H1 (cell line): ENCODE results near the gene CSF3R. TPM values are rescaled to one million over a fixed set of nuclear protein-coding genes. Genes with fewer than 3 reads are reported as not detected.

Experiments
- CTCF ChIA-PET: fragments of 300-600 bp; sonication (Branson Sonifier 250); formaldehyde crosslinking; loops from one replicate; lab custom pipeline; 2021; ENCODE audit not compliant: partially characterized antibody; lab: Charles Lee
- POLR2A ChIA-PET: fragments of 300-600 bp; sonication (Branson Sonifier 250); formaldehyde crosslinking; loops from one replicate; lab custom pipeline; 2021; ENCODE audit warnings: inconsistent platforms; ENCODE audit not compliant: partially characterized antibody; lab: Charles Lee
- DNase-seq, 2 experiments: peaks; one replicate each; pipeline versions ENCODE4 v3.0.0 to v3.0.0-alpha.2; 2010 to 2022; ENCODE audit warnings: low spot score in 2 of 2, low read depth in 1 of 2, mixed read lengths in 1 of 2
- FAIRE-seq: peaks from 2 replicates; lab custom pipeline; 2011; peaks lifted over from hg19 to GRCh38; lab: Jason Lieb, UNC
- H2AFZ ChIP-seq: 2 replicates; pipeline ENCODE4 v1.8.1; 2012; ENCODE audit warnings: low read length, inconsistent platforms
- H2AK5ac ChIP-seq: 2 replicates; pipeline ENCODE4 v1.6.1; 2013; ENCODE audit warnings: low read depth, low read length
- H2BK120ac ChIP-seq: replicated peaks from 2 replicates; pipeline ENCODE3; 2013; ENCODE audit warnings: low read depth, low read length, inconsistent platforms
- H2BK12ac ChIP-seq: 2 replicates; pipeline ENCODE4 v1.6.1; 2013; ENCODE audit warnings: low read depth, low read length
- H2BK15ac ChIP-seq: 2 replicates; pipeline ENCODE4 v1.6.1; 2013; ENCODE audit warnings: low read length
- H2BK20ac ChIP-seq: 2 replicates; pipeline ENCODE4 v1.6.1; 2013; ENCODE audit warnings: low read length
- H2BK5ac ChIP-seq: 2 replicates; pipeline ENCODE4 v1.6.1; 2013; ENCODE audit warnings: low read depth, low read length
- H3K14ac ChIP-seq: 2 replicates; pipeline ENCODE4 v1.6.1; 2013; ENCODE audit warnings: inconsistent platforms; ENCODE audit not compliant: insufficient read length
- H3K18ac ChIP-seq: 2 replicates; pipeline ENCODE4 v1.6.1; 2013; ENCODE audit warnings: low read length; ENCODE audit errors: extremely low read depth
- H3K23ac ChIP-seq: 2 replicates; pipeline ENCODE4 v1.6.1; 2013; ENCODE audit warnings: inconsistent platforms; ENCODE audit not compliant: insufficient read length
- H3K23me2 ChIP-seq: 2 replicates; pipeline ENCODE4 v1.6.1; 2013; ENCODE audit warnings: low read depth, low read length
- H3K27ac ChIP-seq: 2 replicates; pipeline ENCODE4 v1.6.1; 2011; ENCODE audit warnings: low read depth, low read length, inconsistent platforms
- H3K27me3 ChIP-seq, 4 experiments: replicated peaks in 1 of 4; 1 replicate in 1 of 4; 2 replicates in 3 of 4; pipeline versions ENCODE4 v1.6.1 to v1.8.1; 2011 to 2013; ENCODE audit warnings: low read length in 3 of 4, mild to moderate bottlenecking in 3 of 4, inconsistent platforms in 2 of 4, mixed read lengths in 2 of 4, moderate library complexity in 1 of 4; ENCODE audit not compliant: control insufficient read depth in 3 of 4, insufficient read depth in 3 of 4; ENCODE audit errors: extremely low read depth in 1 of 4
- H3K36me3 ChIP-seq, 4 experiments: 2 replicates each; pipeline versions ENCODE4 v1.6.1 to v1.8.1; 2011 to 2013; ENCODE audit warnings: mild to moderate bottlenecking in 4 of 4, low read length in 3 of 4, moderate library complexity in 2 of 4, control low read depth in 1 of 4, inconsistent platforms in 1 of 4; ENCODE audit not compliant: insufficient read depth in 4 of 4, control insufficient read depth in 2 of 4
- H3K4ac ChIP-seq: replicated peaks from 2 replicates; pipeline ENCODE3; 2013; ENCODE audit warnings: low read length, low read depth, mixed read lengths, inconsistent platforms; ENCODE audit not compliant: insufficient read length
- H3K4me1 ChIP-seq, 4 experiments: replicated peaks in 1 of 4; 1 replicate in 1 of 4; 2 replicates in 3 of 4; pipeline versions ENCODE4 v1.6.1 to v1.8.1; 2011 to 2013; ENCODE audit warnings: low read length in 3 of 4, inconsistent platforms in 2 of 4, mixed read lengths in 1 of 4; ENCODE audit not compliant: insufficient read depth in 4 of 4, control insufficient read depth in 3 of 4
- H3K4me2 ChIP-seq, 2 experiments: 2 replicates each; pipeline versions ENCODE4 v1.6.1 to v1.8.1; 2011 to 2013; ENCODE audit warnings: low read depth in 2 of 2, low read length in 2 of 2, control low read depth in 1 of 2, inconsistent platforms in 1 of 2, mild to moderate bottlenecking in 1 of 2; ENCODE audit not compliant: insufficient read depth in 1 of 2
- H3K4me3 ChIP-seq, 4 experiments: fragments of 200-600, 300-600 bp in 1 of 4; sonication (generic), shearing (Covaris generic), sonication (Bioruptor Twin) in 1 of 4; 2 replicates each; pipeline versions ENCODE4 v1.5.1 to v1.8.1; 2011 to 2016; ENCODE audit warnings: low read length in 4 of 4, low read depth in 3 of 4, control low read depth in 2 of 4, inconsistent platforms in 2 of 4, mild to moderate bottlenecking in 2 of 4, mixed read lengths in 1 of 4, moderate library complexity in 1 of 4; ENCODE audit not compliant: insufficient read depth in 2 of 4; ENCODE audit errors: extremely low read depth in 1 of 4
- H3K56ac ChIP-seq: replicated peaks from 2 replicates; pipeline ENCODE3; 2013; ENCODE audit warnings: low read depth, mild to moderate bottlenecking, mixed read lengths, low read length, inconsistent platforms; ENCODE audit not compliant: insufficient read length
- H3K79me1 ChIP-seq: 2 replicates; pipeline ENCODE4 v1.6.1; 2013; ENCODE audit warnings: low read depth, low read length, control low read depth
- H3K79me2 ChIP-seq, 2 experiments: 2 replicates each; pipeline versions ENCODE4 v1.6.1 to v1.8.1; 2012 to 2013; ENCODE audit warnings: low read length in 2 of 2, mild to moderate bottlenecking in 2 of 2, inconsistent platforms in 1 of 2; ENCODE audit not compliant: insufficient read depth in 2 of 2, control insufficient read depth in 1 of 2
- H3K9ac ChIP-seq, 4 experiments: replicated peaks in 1 of 4; 1 replicate in 1 of 4; 2 replicates in 3 of 4; pipeline versions ENCODE4 v1.6.1 to v1.8.1; 2011 to 2013; ENCODE audit warnings: low read depth in 3 of 4, low read length in 3 of 4, control low read depth in 2 of 4, mild to moderate bottlenecking in 2 of 4, moderate library complexity in 2 of 4, inconsistent platforms in 1 of 4; ENCODE audit errors: extremely low read depth in 1 of 4
- H3K9me3 ChIP-seq, 2 experiments: 2 replicates each; pipeline versions ENCODE4 v1.6.1 to v1.8.1; 2012 to 2013; ENCODE audit warnings: mild to moderate bottlenecking in 2 of 2, moderate library complexity in 2 of 2, control low read depth in 1 of 2, inconsistent platforms in 1 of 2, low read depth in 1 of 2, low read length in 1 of 2, mixed read lengths in 1 of 2; ENCODE audit not compliant: insufficient read depth in 2 of 2
- H4K20me1 ChIP-seq, 2 experiments: replicated peaks in 1 of 2; 2 replicates each; pipeline versions ENCODE3 to v1.8.1; 2011 to 2013; ENCODE audit warnings: inconsistent platforms in 2 of 2, low read length in 2 of 2, mild to moderate bottlenecking in 1 of 2; ENCODE audit not compliant: insufficient read depth in 2 of 2, control insufficient read depth in 1 of 2
- H4K5ac ChIP-seq: 2 replicates; pipeline ENCODE4 v1.6.1; 2013; ENCODE audit warnings: low read length, low read depth, mixed read lengths, inconsistent platforms; ENCODE audit not compliant: insufficient read length
- H4K8ac ChIP-seq: 2 replicates; pipeline ENCODE4 v1.8.0; 2013; ENCODE audit warnings: mild to moderate bottlenecking, moderate library complexity, low read length, inconsistent platforms; ENCODE audit not compliant: insufficient read depth; ENCODE audit errors: extremely low read depth
- H4K91ac ChIP-seq: replicated peaks from 2 replicates; pipeline ENCODE3; 2013; ENCODE audit warnings: low read length, mixed read lengths, inconsistent platforms; ENCODE audit not compliant: insufficient read length
- WGBS, 2 experiments: shearing (Covaris generic) in 1 of 2; methylation state at CpG; one replicate each; pipeline versions ENCODE4 v1.1.6 to v1.1.7; 2013 to 2015; ENCODE audit warnings: low lambda C conversion rate in 2 of 2, mixed read lengths in 2 of 2, inconsistent platforms in 1 of 2, low coverage in 1 of 2, missing lambda C conversion rate in 1 of 2; ENCODE audit not compliant: insufficient replicate concordance in 2 of 2, insufficient coverage in 1 of 2, insufficient read length in 1 of 2; ENCODE audit errors: extremely low coverage in 1 of 2, missing lambda C conversion rate in 1 of 2; 5-methylcytosine and 5-hydroxymethylcytosine counted together
- polyA plus RNA-seq, 7 experiments: library from polyadenylated mRNA; depleted of rRNA in 3 of 7; stranded (reverse) in 5 of 7; unstranded in 2 of 7; fragments of >200 nt in 5 of 7; fragments of 200-250 nt in 2 of 7; gene quantifications; 1 replicate in 5 of 7; 2 replicates in 1 of 7; 4 replicates in 1 of 7; pipeline versions ENCODE4 v1.2.1 to v1.2.3, GENCODE V29; 2011 to 2013; ENCODE audit warnings: missing spikeins in 2 of 7, mixed read lengths in 2 of 7
- total RNA-seq: library from RNA; stranded (reverse); fragmentation: NEBNext Ultra II Directional; extraction: Animal tissue kit (Norgen Biotek cat#: 25700); gene quantifications from 2 replicates; pipeline ENCODE4 v1.2.1, GENCODE V29; 2021

The CSF3R gene
- total and polyA plus RNA-seq, 2 of the 8 experiments (the other 6 are each of a cell fraction or from before 2014, with no cell fraction given) = not detected

DNA sequence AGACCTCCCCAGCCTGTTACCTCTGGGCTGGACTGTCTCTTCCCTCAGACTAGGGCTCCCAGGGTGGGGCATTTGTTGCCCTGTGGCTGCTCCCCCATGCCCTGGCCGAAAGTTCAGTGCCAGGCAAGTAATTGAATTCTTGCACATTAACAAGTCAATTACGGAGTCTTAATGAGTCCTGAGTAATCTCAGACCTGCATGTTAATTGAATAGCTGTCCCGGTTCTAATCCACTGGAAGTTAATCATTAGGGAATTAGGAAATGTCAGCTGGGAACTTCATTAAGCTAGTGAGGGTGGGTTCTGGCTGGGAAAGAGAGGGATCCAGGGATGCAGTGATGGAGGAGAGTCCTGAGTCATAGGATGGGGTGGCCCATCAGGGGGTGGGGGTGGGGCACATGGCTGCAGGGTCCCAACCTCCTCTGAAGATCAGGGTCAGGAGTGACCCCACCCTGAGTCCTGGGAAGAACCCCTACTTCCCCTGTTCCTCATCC is 47.1 kb upstream of the CSF3R start:
- Histone ChIP-seq H2BK120ac (no peak overlapping the region), H4K5ac (no peak overlapping the region), H2BK15ac (no peak overlapping the region), H3K27me3 (no peaks in the 10 kb centered on the region), H3K9me3 (no peaks in the 10 kb centered on the region; a peak in 1 of 4 replicates), H4K20me1 (no peaks in the 10 kb centered on the region), H3K9ac (no peak overlapping the region), H3K4me3 (no peak overlapping the region), H4K8ac (no peak overlapping the region), H4K91ac (no peak overlapping the region), H2AK5ac (no peak overlapping the region), H3K56ac (no peak overlapping the region), H3K18ac (no peak overlapping the region), H3K4me2 (no peak overlapping the region), H3K23ac (no peak overlapping the region), H3K36me3 (no peaks in the 10 kb centered on the region), H3K79me1 (no peaks in the 10 kb centered on the region), H3K79me2 (no peaks in the 10 kb centered on the region), H2BK12ac (no peak overlapping the region), H3K4ac (no peak overlapping the region), H3K23me2 (no peaks in the 10 kb centered on the region), H2BK5ac (no peak overlapping the region), H2BK20ac (no peak overlapping the region), H3K27ac (no peak overlapping the region), H2AFZ (no peak overlapping the region), H3K14ac (no peak overlapping the region), H3K4me1 (0 out of 7 replicates have a peak, but pooled peaks cover 0 to 2% (median 0%) of the 10 kb centered on the region in 4 experiments)
- WGBS, 2 experiments = 73% methylated on average over 3 of the region's 3 CpGs; no CpG with 5 or more reads in 1 of the 2 experiments
- POLR2A ChIA-PET = interaction anchor here (0.9 kb wide), 1 partner anchor 66 kb away, joined by 3 read pairs; the partner anchor contains the start of gene MRPS15
- peak in 1 of 2 experiments; percentile 31 for DNase-seq
- CTCF ChIA-PET = interaction anchor here (0.6 to 1.7 kb wide), 6 partner anchors 13 to 1850 kb away, joined by 3 to 9 read pairs (median 5); no protein-coding TSS in a partner anchor
- no peak for FAIRE-seq
